Activated CD4-positive, alpha-beta memory T cell treated with anti-CD3 and anti-CD28 coated beads, Interleukin-2, amount 10 ng/mL, durations not matched to agents 7 days and 5 days (primary cell): ENCODE results near the gene AK8. TPM values are rescaled to one million over a fixed set of nuclear protein-coding genes. Genes with fewer than 3 reads are reported as not detected.
A peak's percentile ranks its signal among the peaks of the same experiment; 100 is the strongest.

Source experiments
- CTCF ChIA-PET: fragments of 350-600 bp; sonication (Branson Sonifier 250); formaldehyde crosslinking; loops from one replicate; lab custom pipeline; 2021; ENCODE audit warnings: antibody characterized with exemption, inconsistent platforms; lab: Charles Lee
- POLR2A ChIA-PET: fragments of 350-600 bp; sonication (Branson Sonifier 250); formaldehyde crosslinking; loops from one replicate; lab custom pipeline; 2021; ENCODE audit warnings: antibody characterized with exemption; lab: Charles Lee
- DNase-seq: peaks from one replicate; pipeline ENCODE4 v3.0.0-alpha.2; 2020
- H3K27ac Mint-ChIP-seq: one replicate; pipeline ENCODE4 v1.8.0; 2021; ENCODE audit warnings: mild to moderate bottlenecking, mixed read lengths
- H3K27me3 Mint-ChIP-seq: one replicate; pipeline ENCODE4 v1.8.0; 2021; ENCODE audit warnings: mixed read lengths
- H3K36me3 Mint-ChIP-seq: one replicate; pipeline ENCODE4 v1.8.0; 2021; ENCODE audit warnings: low read depth, mixed read lengths
- H3K4me1 Mint-ChIP-seq: one replicate; pipeline ENCODE4 v1.8.0; 2021; ENCODE audit warnings: mixed read lengths
- H3K4me3 Mint-ChIP-seq: one replicate; pipeline ENCODE4 v1.8.0; 2021; ENCODE audit warnings: mild to moderate bottlenecking, mixed read lengths
- H3K9me3 Mint-ChIP-seq: one replicate; pipeline ENCODE4 v1.8.0; 2021; ENCODE audit warnings: mixed read lengths
- total RNA-seq, 2 experiments: library from RNA; stranded (reverse); gene quantifications; one replicate each; pipeline ENCODE4 v1.2.3, GENCODE V29; 2021

AK8 gene
- total RNA-seq, 2 experiments from 2014 or later: not detected

DNA sequence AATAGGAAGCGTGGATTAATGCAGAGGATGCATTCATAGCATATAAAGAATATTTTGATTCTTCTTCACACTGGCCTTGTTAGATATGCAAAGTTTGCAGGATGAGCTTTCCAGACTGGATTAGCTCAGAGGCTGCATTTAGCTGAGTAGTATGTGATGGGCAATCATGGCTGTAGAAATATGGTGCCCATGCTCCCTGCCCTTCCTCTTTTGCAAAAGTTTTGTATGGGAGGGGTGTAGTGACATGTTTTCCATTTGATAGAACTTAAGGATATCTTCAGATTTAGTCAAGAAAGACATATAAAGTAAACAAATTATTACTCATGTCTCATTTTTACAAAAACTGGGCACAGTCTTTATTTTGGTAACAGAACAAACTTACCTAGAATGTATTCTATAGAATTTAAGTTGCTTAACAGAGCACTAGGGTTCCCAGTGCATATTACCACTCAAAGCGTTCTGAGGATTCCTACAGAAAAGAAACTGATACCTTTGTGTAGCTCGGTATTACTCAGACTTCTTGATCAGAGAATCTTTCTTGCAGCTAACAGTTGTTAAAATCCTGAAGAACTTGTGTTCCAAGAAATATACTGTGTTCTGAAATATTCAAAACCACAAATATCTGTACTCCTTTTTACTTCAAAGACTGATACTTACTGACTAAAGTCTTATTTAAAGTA is 198.0 kb downstream of the AK8 start:
- H3K27me3 Mint-ChIP-seq: no peaks in the 10 kb centered on the region
- H3K27ac Mint-ChIP-seq: peak overlapping the region; percentile 67
- peaks cover 52% of the 10 kb centered on the region for H3K36me3 Mint-ChIP-seq
- DNase-seq: no peak
- H3K4me1 Mint-ChIP-seq: peaks cover 54% of the 10 kb centered on the region
- no peak overlapping the region for H3K4me3 Mint-ChIP-seq
- CTCF ChIA-PET: interaction anchor here (1.6 kb wide), 1 partner anchor 10 kb away, joined by 5 read pairs; the partner anchor contains the start of genes DDX31 and GTF3C4
- POLR2A ChIA-PET: interaction anchor here (0.9 to 3.9 kb wide), 4 partner anchors 9 to 78 kb away, joined by 3 to 33 read pairs (median 4); partner anchors contain the start of genes DDX31 and GTF3C4
- no peaks in the 10 kb centered on the region for H3K9me3 Mint-ChIP-seq

DNA sequence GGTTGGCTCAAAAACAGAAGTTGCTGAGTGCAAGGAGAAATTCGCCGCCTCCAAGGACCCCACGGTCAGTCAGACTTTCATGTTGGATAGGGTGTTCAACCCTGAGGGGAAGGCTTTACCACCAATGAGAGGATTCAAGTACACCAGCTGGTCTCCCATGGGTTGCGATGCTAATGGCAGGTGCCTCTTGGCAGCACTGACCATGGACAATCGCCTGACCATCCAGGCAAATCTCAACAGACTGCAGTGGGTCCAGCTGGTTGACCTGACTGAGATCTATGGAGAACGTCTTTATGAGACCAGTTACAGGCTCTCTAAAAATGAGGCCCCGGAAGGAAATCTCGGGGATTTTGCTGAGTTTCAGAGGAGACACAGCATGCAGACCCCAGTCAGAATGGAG is 200.1 kb downstream of the AK8 start:
- ChIA-PET POLR2A (interaction anchor here (3.9 kb wide), 1 partner anchor 8 kb away, joined by 33 read pairs; the partner anchor contains the start of genes DDX31 and GTF3C4), CTCF (no interaction called here)
- no peaks in the 10 kb centered on the region for H3K27me3 Mint-ChIP-seq
- H3K9me3 Mint-ChIP-seq: no peaks in the 10 kb centered on the region
- DNase-seq: no peak
- no peak overlapping the region for H3K27ac Mint-ChIP-seq
- peaks cover 55% of the 10 kb centered on the region for H3K4me1 Mint-ChIP-seq
- peaks cover 48% of the 10 kb centered on the region for H3K36me3 Mint-ChIP-seq
- no peak overlapping the region for H3K4me3 Mint-ChIP-seq

Other genes with a start within 250 kb of the AK8 start
- gene DDX31, start 208.3 kb downstream of the AK8 start, total RNA-seq: 10 to 100 TPM; 10.2 to 10.5 TPM
- gene GTF3C4, start 207.8 kb downstream of the AK8 start, total RNA-seq: 10 to 100 TPM; 11.8 to 13.0 TPM
- 1 to 10 TPM; 3.2 to 3.6 TPM for gene SPACA9, start 614 bp upstream of the AK8 start, total RNA-seq
- 10 to 100 TPM; 30.0 to 31.0 TPM for gene TSC1, start 66.3 kb upstream of the AK8 start, total RNA-seq
- gene GFI1B, start 100.4 kb upstream of the AK8 start, total RNA-seq: not detected
- gene GTF3C5, start 152.7 kb upstream of the AK8 start, total RNA-seq: 10 to 100 TPM; 66.8 to 67.3 TPM
- gene CEL, start 183.7 kb upstream of the AK8 start, total RNA-seq: 1 to 10 TPM; 1.1 to 1.4 TPM
- gene RALGDS, start 243.0 kb upstream of the AK8 start, total RNA-seq: 100 to 1,000 TPM; 113 to 123 TPM